HK-2 (cell line): ENCODE measurements around the gene STAC.
"Not testable (repeated sequence)": the region's sequence is repeated elsewhere in the genome, so short reads cannot be mapped to it uniquely, and the experiment has no call there.

Source experiments
- DNase-seq: peaks from one replicate; pipeline ENCODE4 v3.0.0-alpha.2; 2018; ENCODE audit not compliant: unreplicated experiment

STAC gene

DNA sequence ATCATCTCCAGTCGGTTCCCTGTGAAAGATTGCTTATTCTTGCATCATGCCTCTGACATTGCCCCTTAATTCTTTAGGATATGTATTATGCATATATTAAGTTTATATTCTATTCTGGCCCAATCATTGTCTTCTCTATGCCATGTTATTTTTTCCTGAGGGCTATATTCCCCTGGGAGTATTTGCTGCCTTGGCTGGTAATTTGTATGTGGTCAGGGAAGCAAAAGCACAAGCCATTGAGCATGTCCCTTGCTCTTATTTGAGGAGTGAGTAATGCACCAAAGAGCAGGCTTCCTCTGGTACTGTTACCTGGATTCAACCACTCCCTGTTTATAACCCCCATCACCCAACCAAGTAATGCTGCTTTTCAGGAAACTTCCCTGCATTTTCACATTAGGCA, 36.3 kb downstream of the STAC start:
- DNase-seq: no peak

- DNase-seq: no peak
Measured at GRCh38 chr3:36417237-36417636, 36.9 kb downstream of the STAC start.

DNA sequence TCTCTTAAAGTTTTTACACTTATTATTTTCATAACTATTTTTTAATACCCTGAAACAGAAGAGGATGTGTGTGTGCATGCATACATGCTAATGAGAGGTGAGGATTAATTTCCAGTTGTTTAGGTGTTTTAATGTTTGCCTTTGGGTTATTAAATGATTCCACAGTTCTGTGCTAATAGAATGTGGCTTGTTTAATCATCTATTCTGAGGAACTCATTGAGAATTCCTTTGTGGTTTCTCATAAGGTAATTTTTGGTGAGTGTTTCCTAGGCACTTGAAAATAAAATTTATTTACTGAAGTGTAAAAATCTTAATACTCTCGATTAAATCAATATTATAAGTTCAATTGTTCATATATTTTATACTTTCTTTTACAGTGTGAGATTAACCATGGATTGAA, 38.0 kb downstream of the STAC start:
- no peak for DNase-seq

- no peak for DNase-seq
Measured at GRCh38 chr3:36428445-36428844, 48.1 kb downstream of the STAC start.

GRCh38 chr3:36429986-36430485, 49.7 kb downstream of the STAC start:
- DNase-seq: no peak

DNA sequence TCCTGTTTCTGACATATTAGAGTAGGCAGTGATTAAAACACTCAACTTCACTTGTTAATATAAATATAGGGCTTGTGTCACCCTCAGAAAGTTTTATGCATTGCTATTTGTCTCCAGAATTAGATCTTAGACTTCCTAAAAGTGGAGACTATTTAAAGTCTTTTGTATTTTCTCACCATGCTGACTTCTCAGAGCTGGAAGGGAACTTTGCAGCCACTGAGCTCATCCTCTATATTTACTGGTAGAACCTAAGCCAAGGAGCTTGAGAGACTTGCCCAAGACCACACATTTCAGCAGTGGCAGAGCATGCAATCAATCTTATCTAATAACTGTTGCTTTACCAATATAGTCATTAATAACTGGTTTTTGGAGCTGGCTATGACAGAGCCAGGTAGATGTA, 53.2 kb downstream of the STAC start:
- no peak for DNase-seq

- no peak for DNase-seq
Measured at GRCh38 chr3:36434687-36435426, 54.6 kb downstream of the STAC start.

GRCh38 chr3:36443028-36443686, 62.9 kb downstream of the STAC start:
- DNase-seq: no peak

DNA sequence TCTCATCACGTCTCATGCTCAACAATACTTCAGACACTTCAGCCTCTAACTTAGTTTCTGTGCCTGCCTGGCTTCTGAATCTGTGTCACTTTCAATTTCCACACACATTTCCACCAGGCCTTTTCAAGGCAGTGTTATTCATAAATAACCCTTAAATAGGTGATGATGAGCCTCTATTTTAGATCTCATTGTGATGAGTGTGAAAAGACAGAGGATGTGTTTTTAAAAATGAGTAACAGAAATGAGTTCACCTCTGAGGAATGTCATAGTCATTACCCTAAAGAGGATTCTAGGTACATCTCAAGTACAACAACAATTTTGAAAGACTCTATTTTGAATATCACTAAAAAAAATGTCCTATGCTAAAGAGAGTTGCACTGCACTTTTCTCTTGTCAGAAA, 64.6 kb downstream of the STAC start:
- DNase-seq: no peak

DNA sequence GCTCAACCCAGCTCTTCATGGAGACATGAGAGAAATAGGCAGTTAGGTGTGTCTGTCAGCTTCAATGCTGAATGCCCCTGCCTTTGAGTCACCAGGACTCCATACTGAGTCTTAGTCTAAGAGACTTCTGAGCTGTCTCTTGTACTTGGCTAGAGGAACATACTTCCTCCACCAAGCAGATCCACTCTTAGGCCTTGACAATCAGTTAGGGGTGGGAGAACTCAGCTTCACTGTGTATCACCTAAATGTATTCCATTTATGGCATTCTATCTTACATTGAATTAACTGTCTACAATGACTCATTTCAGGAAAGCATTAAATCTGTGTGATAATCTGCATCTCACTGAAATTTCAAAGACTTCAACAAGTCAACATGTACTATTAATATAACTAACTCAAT, 66.0 kb downstream of the STAC start:
- no peak for DNase-seq

DNA sequence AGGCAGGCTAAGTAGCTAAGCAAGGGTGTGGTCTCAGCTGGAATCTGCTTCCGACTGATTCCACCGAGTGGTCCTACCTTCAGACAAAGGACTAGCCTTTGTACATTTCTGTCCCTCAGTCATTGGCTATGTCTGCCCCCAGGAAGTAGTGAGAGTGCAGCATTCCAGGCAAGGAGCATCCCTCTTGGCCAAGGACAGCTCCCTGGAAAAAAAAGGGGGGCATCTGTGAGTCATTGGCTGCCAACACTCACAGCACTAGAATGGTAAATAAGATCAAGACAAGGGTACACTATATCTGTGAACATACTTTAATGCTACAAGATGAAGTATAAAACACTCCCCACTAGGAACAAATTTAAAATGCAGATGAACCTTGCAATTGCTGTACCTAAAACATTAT, 66.8 kb downstream of the STAC start:
- DNase-seq: no peak

- no peak for DNase-seq
Measured at GRCh38 chr3:36451816-36452215, 71.5 kb downstream of the STAC start.

DNA sequence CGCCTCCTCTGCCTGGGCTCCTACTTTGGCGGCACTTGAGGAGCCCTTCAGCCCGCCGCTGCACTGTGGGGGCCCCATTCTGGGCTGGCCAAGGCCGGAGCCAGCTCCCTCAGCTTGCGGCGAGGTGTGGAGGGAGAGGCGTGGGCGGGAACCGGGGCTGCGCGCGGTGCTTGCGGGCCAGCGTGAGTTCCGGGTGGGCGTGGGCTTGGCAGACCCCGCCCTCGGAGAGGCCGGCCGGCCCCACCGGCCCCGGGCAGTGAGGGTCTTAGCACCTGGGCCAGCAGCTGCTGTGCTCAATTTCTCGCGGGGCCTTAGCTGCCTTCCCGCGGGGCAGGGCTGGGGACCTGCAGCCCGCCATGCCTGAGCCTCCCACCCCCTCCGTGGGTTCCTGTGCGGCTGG, 72.9 kb downstream of the STAC start:
- DNase-seq: not testable (repeated sequence)

DNA sequence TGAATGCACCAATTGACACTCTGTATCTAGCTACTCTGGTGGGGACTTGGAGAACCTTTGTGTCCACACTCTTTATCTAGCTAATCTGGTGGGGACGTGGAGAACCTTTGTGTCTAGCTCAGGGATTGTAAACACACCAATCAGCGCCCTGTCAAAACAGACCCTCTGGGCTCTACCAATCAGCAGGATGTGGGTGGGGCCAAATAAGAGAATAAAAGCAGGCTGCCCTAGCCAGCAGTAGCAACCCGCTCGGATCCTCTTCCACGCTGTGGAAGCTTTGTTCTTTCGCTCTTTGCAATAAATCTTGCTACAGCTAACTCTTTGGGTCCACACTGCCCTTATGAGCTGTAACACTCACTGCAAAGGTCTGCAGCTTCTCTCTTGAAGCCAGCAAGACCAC, 73.6 kb downstream of the STAC start:
- not testable (repeated sequence) for DNase-seq

DNA sequence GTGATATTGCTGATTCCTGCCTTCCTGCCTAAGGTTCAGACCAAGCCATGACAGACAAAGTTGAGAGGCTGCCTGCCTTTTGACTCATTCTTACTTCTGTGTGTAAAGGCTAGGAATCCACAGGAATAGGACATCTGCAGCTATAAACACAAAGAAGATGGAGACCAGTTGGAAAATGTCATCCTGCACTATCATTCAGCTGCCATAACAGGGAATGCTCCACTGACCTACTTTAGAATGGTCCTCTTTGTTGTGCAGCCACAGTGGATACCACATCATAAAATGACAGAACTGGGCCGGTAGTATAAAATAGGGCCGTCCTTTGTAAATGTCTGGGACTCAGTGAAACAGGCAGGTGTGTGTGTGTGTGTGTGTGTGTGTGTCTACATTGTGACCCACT, 75.1 kb downstream of the STAC start:
- DNase-seq: no peak

DNA sequence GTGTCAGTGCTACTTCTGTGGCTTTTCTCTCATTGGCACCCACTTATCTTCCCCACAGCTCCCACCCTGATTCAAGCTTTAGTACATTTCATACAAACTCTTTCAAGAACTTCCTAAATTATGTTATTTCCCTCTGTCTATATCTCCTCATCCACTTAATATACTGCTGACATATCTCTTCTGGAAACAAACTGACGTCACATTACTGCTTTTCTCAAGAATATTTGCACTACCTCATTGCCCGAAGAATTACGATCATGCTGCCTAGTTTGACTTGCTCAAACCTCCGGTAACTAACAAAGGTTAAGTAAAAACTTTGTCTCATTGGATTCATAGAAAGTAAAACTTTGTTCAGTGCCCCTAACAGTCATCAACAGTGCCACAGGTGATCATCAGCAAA, 76.5 kb downstream of the STAC start:
- DNase-seq: no peak

GRCh38 chr3:36457667-36458066, 77.4 kb downstream of the STAC start:
- no peak for DNase-seq

GRCh38 chr3:36459177-36459576, 78.9 kb downstream of the STAC start:
- no peak for DNase-seq

- DNase-seq: no peak
Measured at GRCh38 chr3:36461597-36461996, 81.3 kb downstream of the STAC start.

DNA sequence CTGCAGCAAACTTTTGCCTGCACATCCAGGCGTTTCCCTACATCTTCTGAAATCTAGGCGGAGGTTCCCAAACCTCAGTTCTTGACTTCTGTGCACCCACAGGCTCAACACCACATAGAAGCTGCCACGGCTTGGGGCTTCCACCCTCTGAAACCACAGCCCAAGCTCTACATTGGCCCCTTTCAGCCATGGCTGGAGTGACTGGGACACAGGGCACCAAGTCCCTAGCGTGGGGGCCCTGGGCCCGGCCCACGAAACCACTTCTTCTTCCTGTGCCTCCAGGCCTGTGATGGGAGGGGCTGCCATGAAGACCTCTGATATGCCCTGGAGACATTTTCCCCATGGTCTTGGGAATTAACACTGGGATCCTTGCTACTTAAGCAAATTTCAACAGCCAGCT, 91.7 kb downstream of the STAC start:
- not testable (repeated sequence) for DNase-seq

DNA sequence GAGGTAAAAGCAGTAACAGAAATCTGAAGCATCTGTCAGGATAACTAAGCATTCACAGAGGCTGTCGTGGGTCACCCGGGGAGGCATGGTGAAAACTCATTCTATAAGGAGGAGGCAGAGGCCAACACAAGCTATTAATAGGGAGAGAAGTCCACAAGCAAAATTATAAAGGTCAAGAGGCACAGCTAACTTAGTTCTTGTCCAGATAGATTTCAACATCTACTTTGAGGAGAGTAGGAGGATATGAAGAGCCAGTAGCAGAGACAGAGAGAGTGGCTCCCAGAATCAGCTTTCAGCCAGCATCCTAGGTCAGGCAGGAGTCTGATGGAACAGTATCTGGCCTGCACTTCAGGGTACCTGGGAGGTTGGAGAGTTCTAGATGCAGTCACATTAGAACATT, 95.3 kb downstream of the STAC start:
- no peak for DNase-seq

DNA sequence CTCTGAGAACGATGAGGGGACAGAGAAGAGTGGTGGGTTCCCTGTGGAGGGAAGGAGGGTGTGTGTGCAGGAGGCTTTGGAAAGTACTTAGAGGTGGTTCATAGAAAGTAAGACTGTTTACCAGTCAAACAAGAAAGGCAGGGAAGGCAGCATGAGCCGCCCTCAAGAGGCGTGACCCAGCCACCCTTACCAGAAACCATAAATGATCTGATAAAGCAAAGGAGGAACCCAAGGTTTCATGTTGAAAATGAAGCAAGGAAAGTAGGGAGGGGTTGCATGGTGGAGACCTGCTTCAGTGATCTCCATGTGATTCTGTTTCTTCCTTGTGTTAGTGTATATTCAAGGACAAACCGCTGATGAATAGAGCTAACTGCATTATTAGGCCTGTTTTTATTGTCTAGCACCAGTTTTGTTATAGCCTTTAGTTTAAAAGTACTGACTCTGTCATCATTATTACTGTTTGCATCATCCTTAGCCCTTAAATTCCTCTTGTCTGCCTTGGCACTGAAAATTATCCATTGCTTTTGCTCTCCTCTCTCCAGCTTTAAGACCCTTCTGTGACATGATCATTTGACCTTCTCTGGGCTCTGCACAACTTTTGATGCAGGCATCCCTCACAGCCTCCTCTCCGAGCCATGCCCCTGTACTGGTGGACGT, 96.1 kb downstream of the STAC start:
- DNase-seq: no peak

GRCh38 chr3:36477655-36478054, 97.4 kb downstream of the STAC start:
- DNase-seq: no peak
